Stimulated activated CD8-positive, alpha-beta memory T cell treated with anti-CD3 and anti-CD28 coated beads, Interleukin-4, amount 100 ng/mL, for 48 hours (primary cell): Measurements from ENCODE around the gene MLANA.
A peak's percentile ranks its signal among the peaks of the same experiment; 100 is the strongest.
"Not testable (repeated sequence)": the region's sequence is repeated elsewhere in the genome, so short reads cannot be mapped to it uniquely, and the experiment has no call there.

Experiments
- DNase-seq: peaks from one replicate; pipeline ENCODE4 v3.0.0-alpha.2; 2020

The MLANA gene

DNA sequence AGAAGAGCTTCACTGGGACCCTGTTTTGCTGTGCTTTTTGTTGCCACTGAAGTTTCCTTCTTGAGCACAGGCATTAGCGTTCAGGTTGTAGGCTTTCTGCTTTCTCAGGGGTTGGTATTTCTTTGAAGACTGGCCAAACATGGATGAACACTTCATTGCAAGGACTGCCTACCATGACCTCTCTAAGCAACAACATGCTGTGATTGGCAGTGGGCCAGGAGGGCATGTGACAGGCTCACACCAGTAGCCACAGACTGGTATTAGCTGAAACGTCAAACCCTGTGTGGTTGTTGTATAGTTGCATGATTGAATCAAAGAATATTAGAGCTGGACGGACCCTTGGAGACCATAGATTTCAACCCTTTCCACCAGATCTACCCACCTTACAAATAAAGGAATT is 20.0 kb upstream of the MLANA start:
- DNase-seq, result no peak

DNA sequence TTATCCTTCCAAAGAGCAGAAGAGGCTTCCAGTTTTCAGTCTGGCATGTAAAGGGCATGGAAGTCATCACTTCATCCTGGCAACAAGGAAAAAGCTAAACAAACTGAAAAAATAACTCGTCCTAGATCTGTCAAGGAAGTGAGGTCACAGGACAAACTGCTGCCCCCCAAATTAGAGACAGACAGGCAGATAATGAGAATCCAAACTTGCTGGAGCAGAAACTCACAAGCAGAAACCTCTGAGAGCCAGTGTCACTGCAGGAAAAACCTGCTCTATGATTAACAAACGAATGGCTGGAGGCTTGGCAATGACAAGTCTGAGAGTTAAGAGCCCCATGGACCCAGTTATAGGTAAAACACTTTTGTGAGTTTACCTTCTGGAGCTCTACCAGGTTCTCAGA is 18.9 kb upstream of the MLANA start:
- no peak for DNase-seq

DNA sequence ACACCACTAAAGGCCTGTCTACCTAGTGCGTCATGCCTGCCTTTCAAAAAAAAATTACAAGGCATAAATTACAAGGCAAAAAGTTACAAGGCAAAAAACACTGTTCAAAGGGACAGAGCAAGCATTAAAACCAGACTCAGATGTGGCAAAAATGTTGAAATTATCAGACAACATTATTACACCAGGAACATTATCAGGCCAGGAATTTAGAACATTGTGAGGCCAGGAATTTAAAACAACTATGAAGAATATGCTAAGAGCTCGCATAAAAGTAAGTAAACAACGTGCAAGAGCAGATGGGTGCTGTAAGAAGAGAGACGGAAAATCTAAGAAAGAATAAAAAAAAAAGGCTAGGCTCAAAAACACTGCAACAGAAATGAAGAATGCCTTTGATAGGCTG is 18.2 kb upstream of the MLANA start:
- no peak for DNase-seq

DNA sequence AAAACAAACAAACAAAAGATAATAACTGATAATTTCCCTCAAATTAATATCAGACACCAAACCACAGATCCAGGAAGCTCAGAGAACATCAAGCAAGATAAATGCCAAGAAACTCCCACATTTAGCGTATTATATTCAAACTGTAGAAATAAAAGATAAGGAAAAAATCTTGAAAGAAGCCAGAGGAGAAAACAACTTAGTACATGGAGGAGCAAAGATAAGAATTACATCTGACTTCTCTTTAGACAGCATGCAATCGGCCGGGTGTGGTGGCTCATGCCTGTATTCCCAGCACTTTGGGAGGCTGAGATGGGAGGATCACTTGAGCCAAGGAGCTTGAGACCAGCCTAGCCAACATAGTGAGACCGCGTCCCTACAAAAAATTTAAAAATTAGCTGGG is 17.2 kb upstream of the MLANA start:
- no peak for DNase-seq

DNA sequence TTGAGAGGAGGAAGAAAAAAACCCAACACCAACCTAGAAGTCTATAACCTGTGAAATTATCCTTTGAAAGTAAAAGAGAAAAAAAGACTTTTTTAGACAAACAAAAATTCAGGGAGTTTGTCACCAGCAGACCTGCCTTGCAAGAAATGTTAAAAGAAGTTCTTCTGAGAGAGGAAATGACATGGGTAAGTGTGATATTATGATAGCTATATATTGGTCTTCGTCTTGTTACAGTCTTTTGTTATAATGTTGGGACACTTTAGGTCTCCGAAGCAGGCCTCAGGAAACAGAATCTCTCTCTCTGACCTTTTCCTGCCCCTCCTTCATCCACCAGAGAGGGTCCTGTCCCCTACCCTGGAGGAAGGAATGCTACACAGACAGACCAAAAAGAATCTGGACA is 16.6 kb upstream of the MLANA start:
- no peak for DNase-seq

DNA sequence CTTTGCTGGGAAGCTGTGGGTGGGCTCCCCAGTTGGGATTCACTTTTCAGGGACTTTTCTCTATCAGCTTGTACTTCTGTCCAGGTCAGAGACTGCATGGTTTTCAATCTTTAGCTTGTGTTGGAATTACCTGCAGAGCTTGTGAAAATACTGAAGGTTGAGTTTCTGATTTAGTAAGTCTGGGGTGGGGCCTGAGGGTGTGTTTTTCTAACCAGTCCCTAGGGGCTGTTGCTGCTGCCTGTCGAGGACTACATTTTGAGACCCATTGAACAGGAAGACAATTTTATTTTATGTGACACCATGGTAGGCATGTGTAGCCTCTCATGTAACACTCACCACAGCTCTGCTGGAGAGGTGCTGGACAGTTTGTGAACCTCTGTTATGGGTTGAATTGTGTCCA is 14.7 kb upstream of the MLANA start:
- DNase-seq, result no peak

DNA sequence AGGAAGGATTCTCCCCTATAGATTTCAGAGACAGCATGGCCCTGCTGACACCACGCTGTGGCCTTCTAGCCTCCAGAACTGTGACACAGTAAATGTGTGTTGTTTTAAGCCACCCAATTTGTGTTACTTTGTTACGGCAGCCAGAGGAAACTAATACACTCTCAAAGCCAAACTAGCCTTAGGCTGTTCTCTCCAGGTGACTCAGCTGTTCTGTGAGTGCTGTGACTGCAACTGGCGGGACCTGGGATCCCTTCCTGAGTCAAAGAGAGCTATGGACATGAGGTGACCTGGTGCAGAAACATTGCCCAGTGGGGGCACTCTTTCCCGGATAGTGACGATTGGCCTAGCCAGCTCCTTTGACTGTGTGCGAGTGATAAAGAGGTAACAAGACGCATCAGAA is 14.0 kb upstream of the MLANA start:
- DNase-seq, result no peak

DNA sequence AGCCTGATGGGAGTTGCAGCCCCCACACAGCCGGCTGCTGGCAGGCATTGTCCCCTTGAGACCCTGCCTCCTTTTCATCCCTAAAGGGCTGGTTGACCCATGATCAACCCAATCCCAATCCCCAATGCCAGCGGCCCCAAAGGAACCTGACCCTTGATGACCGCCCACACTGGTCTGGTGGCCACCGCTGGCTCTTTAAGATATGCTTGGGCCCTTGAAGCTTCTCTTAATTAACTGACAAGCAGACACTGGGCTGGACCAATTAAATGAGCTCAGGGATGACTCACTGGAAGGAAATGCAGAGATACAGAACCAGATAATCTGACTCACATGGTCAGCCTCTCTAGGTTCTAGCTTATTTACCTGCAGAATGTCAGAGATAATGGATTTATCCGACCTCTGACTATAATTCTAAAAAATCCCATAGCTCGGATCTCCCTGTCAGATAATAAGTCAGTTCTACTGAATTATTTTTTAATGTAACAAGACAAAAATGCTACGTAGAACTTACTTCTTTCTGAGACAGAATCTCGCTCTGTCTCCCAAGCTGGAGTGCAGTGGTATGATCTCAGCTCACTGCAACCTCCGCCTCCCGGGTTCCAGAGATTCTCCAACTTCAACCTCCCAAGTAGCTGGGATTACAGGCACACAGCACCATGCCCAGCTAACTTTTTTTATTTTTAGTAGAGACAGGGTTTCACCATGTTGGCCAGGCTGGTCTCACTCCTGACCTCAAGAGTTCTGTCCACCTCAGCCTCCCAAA is 11.1 kb upstream of the MLANA start:
- DNase-seq, result no peak

DNA sequence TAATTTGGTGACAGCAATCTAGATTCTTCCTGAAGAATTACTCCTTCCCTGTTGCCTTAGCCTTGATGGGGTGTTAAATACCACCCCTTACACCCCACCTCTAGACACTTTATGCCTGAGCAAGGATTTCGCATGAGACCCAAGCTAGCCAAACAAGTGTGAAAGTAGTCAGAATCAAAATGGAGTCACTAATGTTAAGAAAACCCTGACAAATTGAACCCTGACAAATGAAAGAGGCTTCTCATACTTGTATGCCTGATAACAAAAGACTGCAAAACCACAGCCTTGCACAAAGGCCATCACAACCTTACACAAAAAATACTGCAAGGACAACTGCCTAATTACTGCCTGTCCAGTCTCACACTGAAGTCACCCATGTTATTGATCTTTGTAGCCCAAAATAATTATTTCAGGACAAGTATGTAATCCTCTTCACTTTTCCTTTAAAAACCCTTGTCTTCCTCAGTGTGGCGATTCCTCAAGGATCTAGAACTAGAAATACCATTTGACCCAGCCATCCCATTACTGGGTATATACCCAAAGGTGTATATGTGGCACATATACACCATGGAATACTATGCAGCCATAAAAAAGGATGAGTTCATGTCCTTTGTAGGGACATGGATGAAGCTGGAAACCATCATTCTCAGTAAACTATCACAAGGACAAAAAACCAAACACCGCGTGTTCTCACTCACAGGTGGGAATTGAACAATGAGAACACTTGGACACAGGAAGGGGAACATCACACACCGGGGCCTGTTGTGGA is 8.3 kb upstream of the MLANA start:
- DNase-seq, result not testable (repeated sequence)

DNA sequence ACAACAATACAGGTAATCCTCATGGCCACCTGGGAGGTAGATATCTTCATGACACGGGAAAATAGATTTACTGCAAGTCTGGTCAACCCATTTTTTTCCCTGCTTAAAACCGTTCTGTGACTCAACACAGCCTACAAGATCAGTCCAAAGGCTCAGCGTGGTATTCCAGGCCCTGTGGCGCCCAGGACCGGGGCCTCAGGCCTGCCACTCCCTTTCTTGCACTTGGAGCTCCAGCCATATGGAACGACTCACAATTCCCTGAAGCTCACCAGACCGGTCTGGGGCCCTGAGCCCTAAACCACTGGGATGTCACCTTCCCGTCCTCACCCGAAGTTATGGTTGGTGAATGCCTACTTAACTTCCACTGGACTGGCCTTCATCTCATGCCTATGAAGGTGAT is 6.5 kb upstream of the MLANA start:
- DNase-seq, result no peak

DNA sequence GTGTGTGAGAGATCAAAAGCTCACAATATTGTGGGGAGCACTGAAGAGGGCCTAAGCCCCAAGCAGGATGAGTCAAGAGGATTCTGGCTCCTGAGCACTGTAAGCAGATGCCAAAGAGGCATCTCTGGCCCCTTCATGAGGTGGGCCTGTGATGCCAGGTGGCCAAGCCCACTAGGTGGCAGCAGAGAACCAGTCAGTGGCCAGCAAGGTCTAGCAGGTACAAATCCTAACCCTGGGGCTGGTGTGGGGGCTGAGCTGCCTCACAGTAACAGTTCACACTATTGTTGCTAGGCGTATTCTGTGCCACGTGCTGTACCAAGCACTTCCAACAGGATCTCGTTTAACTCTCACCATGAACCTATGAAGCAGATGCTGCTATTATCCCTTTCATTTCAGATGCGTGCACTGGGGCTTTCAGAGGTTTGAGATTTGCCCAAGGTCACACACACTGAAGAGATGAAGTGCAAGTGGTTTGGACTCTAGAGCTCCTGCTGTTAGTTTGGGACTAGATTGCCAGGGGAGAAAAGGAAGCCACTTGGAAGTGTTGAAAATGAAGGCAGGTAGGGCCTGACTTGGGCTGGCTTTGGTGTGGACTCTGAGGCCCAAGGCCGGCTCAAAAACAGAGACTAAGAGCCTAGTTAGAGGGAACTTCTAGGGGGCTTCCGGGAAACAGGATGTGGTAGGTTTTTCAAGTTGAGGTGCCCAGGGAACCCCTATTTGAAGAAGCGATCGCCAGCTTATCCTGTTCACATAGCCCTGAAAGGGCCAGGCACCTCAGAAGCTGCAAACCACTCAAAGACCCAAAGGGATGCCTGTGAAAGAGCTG is 4.4 kb upstream of the MLANA start:
- DNase-seq, result peak; percentile 94

DNA sequence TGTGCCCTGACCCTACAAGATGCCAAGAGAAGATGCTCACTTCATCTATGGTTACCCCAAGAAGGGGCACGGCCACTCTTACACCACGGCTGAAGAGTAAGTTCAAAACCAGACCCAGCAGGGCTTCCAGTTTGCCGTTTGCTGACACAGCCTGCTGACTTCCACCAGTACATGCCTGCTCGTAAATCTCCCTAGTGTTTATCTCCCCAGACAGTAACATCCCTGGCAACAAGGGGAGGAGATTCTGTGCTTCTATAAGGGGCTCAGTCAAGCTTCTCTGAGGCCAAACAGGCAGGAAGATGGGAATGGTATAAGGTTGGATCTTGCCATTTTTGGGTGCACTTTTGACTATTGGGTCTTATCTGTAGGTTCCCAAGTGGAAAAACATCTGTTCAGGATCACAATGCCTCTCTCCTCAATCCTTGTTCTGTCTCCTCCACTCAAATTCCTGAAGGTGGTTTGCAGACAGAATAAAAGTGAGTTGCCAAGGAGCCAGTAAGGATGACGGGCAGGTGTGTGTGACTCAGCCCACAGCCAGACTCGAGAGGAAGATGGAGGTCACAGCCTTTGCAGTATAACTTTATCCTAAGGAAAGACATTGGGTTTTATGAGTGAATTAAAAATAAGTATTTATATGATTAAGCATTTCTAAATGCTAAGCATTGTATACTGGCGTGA is 1.9 kb downstream of the MLANA start:
- DNase-seq, result no peak

DNA sequence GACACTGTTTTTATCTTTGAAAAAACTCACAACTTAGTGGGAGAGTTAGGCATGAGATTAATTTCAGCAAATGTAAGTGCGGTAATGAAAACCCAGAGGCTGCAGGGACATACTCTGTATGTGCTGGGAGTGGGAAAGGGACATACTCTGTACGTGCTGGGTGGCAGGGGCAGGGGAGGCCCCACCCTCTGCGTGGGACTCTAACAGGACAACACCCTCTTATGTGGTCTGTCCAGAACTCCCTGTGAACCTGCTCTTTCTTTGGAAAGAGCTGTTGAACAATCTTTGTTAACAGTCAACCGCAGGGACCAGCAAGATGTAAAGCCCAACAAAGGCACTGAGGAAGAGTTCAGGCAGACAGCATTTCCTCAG is 2.4 kb downstream of the MLANA start:
- DNase-seq, result no peak

DNA sequence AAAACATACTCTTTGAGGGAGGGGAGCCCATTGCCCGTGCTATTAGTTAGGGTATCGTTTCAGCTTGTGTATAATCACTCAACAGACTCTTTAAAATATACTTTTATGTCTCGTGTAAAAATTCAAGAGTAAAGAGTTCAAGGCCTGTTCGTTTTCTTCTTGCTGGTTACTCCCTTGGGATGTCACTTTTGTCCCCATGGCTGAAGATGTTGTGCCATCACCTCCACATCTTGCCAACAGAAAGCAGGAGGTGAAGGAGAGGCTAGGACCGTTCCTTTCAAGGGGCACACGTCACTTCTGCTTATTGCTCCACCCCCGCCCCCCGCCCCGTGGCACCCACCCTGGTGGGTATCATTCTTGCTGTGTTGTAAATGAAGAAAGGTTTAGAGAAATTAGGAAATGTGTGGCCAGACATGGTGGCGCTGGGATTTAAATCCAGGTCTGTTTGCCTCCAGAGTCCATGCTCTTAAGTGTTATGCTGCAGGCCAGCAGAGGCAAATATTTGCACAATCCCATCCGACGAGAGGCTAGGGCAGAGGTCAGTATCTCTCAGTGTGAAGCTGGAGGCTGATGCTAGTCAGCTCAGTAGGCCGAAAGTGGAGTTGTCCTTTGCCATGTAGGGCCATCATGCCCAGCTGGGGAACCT is 3.0 kb downstream of the MLANA start:
- no peak for DNase-seq

DNA sequence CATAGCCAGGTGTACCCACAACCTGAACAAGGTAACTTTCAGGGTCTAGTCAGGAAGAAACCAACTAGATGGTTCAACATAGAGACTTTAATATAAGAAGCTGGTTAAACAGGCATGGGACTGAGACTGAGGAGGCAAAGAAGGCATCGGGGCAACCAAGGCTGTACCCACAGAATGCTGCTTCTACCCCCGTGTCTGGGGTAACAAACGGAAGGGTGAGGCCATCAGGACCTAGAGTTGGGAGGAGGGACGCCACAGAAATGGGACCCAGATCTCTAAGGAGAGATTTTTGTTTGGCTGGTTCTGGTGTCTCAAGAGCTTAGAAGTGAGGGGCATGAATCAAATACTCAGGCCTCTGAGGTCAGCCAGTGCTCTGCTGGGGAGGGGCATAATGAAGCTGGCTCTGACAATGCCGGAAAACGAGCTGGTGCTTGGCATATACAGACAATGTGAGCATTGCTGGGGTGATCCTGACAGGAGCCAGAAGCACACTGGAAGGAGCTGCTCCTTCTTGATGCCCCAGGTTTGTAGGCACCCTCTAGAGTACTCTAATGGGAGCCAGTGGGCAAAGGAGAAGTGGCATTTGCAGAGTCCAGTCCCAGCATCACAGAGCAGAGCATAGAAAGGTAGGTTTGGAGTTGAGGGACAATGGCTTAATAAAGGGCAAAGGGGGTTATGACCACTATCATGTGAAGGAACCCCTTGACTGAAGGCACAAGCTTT is 3.7 kb downstream of the MLANA start:
- no peak for DNase-seq

DNA sequence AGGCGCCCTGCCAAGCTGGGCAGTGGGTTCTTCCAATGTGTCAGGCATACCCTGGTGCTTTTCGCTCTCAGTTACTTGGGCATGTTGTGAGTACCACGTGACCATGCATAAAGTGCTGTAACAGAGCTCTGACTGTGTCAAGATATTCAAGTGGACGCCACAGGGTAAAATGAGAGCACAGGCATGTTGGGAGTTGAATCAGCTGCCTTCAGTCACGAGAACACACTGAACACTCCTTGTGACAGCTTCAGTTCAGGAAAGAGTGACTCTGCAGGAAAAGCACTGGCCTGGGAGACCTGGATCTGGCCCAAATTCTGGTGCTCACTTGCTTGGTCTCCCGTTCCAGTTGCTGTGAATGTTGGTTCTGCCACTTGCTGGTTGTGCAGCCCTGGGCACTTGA is 5.1 kb downstream of the MLANA start:
- no peak for DNase-seq

DNA sequence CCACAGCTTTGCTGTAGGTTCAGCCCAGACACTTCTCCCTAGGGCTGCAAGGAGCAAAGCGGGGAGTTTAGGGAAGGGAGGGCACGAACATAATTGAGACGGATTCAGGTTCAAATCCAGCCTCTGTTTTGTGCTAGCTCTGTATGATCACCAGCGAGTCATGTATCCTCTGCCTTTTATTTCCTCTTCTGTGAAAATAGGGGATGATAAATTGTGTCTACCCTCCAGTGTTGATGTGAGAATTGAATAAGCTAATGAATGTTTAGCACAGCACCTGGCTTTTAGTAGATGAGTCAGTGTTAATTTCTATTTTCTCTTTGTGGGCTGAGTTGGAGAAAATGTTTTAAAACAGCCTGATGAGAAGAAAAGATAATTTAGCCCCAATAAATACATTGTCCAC is 6.2 kb downstream of the MLANA start:
- DNase-seq, result no peak

DNA sequence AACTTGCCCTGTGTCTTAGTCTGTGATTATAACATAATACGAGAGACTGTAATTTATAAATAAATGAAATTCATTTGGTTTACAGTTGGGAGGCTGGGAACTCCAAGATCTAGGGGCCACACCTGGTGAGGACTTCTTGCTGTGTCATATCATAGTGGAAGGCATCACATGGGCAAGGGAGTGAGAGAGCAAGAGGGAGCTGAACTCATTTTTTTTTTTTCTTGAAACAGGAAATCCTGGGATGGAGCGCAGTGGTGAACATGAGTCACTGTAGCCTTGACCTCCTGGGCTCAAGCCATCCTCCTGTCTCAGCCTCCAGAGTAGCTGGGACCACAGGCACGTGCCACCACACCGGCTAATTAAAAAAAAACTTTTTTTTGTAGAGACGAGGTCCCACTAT is 7.2 kb downstream of the MLANA start:
- no peak for DNase-seq

DNA sequence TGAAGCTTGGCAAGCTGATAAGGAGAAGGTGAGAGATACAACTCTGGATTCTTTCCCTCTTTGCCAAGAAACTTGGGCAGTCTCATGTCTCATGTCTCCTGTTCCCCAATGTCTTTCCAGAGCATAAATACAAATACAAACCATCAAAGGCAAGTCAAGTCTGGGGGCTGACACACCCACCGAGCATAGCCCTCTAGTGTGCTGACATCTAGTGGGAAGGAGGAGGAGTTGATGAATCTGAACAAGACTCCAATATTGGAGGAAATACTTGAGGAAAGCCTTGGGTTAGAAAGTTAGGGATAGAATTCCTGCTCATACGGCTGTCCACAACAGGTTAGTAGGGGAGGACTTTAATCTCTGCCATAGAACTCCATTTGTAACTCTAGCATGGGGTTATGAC is 8.6 kb downstream of the MLANA start:
- DNase-seq, result no peak

DNA sequence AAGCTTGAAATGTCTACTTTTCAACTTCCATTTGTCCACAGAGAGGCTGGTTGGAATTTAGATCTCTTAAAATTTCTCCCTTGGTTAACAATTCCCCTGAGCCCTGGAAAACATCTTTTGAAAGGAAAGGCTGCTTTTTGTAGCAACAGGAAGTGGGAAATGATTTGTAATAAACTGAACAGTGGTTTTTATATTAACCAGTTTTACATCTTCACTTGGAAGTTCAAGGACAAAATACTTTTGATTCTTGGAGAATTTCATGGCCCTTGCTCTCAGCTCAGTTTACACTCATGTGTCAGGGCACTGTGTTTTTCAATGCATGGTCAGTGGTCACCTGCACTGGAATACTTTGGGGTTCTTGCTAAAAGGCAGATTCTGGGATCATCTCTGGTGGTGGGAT is 9.9 kb downstream of the MLANA start:
- no peak for DNase-seq

DNA sequence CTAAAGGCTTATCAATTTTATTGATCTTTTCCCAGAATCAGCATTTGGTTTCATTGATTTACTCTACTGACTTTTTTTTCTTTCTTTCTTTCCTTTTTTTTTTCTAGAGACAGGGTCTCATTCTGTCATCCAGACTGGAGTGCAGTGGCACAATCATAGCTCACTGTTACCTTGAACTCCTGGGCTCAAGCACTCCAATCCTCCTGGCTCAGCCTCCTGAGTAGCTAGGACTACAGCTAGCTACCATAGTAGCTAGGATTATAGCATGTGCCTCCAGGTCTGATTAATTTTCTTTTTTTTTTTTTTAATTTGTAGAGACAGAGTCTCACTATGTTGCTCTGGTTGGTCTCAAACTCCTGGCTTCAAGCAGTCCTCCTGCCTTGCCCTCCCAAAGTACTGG is 11.7 kb downstream of the MLANA start:
- no peak for DNase-seq

DNA sequence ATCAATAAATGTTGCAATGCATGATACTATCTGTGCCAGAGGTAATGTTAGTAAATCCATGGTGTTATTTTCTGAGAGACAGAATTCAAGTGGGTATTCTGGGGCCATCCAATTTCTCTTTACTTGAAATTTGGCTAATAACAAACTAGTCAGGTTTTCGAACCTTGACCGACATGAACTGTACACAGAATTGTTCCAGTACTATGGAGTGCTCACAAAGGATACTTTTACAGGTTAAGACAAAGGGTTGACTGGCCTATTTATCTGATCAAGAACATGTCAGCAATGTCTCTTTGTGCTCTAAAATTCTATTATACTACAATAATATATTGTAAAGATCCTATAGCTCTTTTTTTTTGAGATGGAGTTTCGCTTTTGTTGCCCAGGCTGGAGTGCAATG is 18.2 kb downstream of the MLANA start:
- no peak for DNase-seq
